HT-29 (cell line): Measurements from ENCODE around the gene MAB21L4. TPM values are rescaled to one million over a fixed set of nuclear protein-coding genes. Genes with fewer than 3 reads are reported as not detected.

Experiments used
- DNase-seq: peaks from one replicate; pipeline ENCODE4 v3.0.0-alpha.2; 2015; ENCODE audit warnings: low spot score
- total RNA-seq: library from RNA; depleted of rRNA; stranded (reverse); fragments of >200 nt; shearing (Covaris generic); gene quantifications from 2 replicates; pipeline ENCODE4 v1.2.3, GENCODE V29; 2014; rRNA removed

MAB21L4 gene
- 20.7 and 24.5 TPM in 2 replicates for total RNA-seq

DNA sequence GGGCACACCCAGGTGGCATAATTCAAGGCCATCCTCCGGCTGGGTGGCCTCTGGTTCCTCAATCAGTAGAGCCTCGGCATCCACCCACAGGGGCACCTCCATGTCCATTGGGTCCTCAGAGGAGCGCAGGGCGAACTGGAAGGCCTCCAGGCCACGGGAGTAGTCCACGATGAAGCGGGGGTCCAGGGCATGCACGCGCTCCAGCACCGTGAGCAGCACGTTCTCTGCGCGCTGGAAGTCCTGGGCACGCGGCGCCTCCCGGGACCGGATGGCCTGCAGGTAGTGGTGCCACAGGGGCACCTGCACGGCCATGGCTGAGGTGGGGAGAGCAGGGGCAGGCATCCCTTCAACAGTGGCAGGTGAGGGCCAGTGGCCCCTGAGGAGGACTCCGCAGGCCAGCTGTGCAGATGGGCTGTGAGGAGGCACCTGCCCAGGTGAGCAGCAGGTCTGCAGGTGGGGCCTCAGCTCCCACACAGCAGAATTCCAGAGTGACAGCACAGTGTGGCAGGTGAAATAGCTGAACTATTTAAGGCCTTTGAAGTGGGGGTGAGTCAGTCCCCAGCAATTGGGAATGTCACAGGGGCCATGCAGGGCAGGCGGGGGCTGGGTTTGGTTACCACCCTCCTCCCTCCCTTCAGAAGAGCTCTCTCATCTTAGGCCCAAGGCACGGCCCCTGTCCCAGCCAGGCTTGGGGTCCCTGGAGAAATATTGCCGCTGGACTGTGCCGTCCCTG lies at the start of gene MAB21L4:
TSS of gene MAB21L4 (minus strand) at position 501 of the 733 bp plus-strand sequence. CDS start at position 342, 159 bp downstream.
- DNase-seq: peak; percentile 59

DNA sequence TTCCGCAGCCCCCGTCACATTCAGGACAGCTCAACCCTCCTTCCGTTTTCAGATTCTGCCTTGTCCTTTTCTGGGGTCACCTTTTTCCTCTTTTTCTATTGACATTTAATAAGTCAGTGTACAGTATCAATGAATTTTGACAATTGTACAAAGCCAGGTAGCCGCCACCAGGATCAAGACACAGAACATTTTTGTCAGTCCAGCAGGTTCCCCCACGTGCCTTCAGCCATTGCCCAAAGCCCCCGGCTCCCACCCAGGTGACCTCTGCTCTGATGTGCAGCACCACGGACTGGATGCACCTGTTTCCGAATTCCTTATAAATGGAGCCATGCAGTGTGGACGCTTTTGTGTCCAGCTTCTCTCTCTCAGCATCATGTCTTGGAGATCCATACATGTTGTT lies 40.1 kb upstream of the MAB21L4 start:
- no peak for DNase-seq

DNA sequence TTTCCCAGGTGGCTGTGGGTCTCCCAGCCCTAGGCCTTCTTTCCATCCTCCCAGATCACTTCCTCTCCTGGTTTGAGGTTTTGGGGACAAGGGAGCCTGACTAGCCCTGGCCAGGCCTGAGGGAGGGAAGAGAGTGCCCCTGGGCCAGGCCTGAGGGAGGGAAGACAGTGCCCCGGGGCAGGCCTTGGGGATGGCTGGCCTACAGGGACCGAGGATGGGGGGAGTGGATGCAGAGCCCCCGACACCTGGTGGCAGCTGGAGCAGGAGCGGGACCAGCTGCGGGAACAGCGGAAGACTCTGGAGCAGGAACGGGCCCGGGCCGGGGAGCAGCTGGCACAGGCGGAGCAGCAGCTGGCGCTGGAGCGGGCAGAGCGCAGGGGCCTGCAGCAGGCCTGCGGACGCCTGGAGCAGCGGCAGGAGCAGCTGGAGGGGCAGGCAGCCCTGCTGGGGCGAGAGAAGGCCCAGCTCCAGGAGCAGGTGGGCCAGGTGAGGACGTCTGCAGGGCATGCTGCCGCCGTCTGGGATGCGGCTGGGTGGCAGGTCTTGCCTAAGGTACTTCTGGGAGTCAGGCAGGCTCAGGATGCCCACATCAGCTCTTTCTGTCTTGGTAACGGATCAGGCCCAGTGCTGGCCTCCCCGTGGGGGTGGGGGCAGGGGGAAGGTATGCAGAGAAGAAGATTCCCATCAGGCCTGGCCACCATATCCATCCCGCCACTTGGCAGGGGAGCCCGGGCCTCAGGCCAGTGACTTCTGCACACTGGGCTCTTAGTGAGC lies 39.3 kb upstream of the MAB21L4 start:
- no peak for DNase-seq

GRCh38 chr2:240934701-240935102 lies 38.7 kb upstream of the MAB21L4 start:
- DNase-seq: no peak

DNA sequence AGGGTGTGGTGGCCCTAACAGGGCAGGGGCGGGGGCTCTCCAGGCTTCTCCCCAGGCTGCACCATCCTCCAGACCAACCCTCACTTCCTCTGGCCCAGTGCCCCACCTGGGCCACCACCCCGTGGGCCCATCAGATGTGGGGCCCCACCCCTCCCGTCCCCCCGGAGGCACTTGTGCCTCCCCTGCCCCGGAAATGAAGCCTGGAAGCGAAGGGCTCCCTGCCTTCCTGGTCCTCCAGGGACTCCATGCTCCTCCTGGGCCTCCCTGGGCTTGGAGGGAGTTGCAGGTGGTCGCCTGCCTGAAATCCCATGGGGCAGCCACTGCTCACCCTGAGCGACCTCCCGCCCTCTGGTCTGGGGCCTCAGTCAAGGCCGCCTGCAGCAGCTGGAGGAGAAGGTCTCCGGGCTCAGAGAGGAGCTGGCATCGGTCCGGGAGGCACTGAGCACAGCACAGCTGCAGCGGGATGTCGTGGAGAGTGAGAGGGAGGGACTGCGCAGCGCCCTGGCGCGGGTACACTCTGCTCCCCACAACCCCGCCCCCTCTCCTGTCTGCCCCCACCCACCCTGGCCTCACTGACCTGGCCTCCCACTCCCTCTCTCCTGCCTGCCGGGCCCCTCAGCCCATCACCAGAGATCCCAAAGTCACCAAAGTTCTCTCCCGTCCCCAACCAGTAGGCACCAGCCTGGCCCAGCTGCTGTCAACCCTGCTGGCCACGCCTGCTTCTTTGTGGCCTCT lies 38.2 kb upstream of the MAB21L4 start:
- DNase-seq: no peak

DNA sequence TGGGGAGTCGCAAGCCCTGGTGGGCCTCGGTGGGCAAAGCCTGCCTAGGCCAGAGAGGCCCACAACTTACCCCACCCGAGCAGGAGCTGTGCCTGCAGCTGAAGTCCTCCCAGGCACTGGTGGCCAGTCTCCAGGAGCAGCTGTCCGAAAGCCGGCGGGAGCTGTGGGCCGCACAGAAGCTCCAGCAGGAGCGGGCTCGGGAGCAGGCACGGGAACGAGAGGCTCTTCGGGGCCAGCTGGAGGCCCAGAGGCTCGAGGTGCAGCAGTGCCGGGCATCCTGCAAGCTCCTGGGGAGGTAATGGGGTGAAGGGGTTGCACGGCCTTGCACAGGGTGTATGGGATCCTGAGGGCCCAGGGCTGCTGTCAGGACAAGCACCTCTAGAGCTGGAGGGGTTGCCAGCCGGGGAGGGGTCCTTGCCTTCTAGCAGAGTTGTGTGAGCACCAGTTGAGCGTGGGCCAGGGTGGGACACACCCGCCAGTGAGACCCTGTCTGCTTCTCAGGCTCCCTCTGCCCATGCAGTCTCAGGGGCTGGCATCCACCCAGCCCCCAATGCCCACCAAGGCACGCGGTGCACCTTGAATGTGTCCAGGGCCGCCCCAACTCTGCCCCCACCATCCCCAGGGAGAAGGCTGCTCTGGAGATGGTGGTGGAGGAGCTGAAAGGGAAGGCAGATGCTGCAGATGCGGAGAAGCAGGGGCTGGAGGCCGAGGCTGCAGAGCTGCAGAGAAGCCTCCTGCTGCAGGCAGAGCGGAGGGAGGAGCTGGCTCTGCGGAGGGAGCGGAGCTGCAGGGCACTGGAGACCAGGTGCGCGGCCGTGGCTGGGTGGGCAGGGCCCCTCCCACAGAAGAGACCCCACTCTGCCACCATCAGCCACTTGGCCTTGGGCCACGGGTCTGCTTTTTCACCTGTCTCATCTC lies 37.4 kb upstream of the MAB21L4 start:
- DNase-seq: no peak

DNA sequence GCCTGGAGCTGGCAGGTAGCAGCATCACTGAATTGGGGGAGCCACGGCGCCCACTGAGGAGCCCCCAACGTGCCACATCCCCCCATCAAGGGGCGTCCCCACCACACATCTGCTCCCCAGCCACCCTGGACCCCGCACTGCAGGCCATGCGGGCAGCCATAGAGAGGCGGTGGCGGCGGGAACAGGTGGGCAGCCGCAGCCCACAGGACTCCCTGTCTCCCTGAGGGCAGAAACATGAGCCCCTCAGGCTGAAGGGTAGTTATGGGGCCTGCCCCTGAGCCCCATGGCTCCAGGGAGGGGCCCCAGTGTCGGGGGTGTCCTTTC lies 36.7 kb upstream of the MAB21L4 start:
- no peak for DNase-seq

DNA sequence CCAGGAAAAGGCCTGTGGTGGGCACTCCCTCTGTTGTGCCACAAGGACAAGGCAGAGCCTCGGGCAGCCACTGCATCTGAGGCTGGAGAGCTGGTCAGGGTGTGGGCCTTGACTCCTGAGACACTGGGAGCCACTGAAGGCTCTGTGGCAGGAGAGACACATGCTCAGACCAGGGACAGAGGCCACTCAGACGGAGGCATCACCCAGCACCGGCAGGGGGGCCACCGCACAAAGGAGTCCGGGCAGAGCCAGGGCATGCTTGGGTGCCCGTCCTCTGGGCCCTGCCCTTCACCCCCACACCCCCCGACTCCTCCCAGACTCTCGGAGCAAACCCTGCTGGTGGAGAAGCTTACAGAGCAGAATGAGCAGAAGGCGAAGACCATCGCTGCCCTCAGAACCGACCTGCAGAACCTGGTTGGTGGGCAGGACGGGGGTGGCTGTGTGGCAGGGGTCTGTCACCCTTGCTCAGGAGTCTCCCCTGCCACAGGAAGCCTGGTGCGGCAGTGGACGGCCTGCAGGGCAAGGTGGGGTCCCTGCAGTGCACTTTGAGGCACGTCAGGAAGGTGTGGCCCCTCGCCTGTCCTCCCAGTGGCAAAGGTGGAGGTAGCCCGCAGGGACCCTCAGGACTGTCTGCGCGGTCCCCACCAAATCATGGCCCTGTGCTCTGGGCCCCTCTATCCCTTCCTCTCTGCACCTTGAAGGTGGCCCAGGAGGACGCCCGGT lies 36.2 kb upstream of the MAB21L4 start:
- no peak for DNase-seq

GRCh38 chr2:240931319-240931949 lies 35.5 kb upstream of the MAB21L4 start:
- no peak for DNase-seq

DNA sequence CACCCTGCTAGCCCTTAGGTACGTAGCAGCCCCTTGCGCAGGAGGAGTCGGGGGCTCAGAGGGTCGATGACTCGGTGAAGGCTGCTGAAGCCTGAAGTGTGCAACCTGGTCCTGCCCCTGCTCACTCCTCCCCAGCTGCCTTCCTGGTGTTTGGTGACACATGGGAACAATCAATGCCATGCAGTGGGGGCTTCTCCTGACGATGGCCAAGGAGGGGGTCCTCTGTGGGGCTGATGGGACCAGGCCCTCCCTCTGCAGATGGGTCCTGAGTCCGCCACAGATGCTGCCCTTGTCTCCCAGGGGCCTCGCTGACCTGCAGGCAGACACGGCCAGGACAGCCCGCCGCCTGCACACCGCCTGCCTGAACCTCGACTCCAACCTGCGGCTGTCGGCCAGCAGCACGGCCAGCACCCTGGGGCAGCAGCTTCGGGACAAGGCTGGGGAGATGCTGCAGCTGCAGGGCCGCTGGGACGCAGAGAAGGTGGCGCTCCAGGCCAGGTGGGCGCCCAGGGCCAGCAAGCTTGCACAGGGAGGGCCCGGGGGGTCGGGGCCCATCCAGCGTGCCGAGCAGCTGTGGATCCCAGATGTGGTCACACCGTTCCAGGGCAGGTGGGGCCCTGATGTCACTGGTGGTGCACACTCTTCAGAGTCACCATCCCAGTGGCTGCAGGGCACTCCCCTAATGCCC lies 34.8 kb upstream of the MAB21L4 start:
- DNase-seq: no peak

- no peak for DNase-seq
Observed at GRCh38 chr2:240930096-240930630, 34.2 kb upstream of the MAB21L4 start.

- no peak for DNase-seq
Observed at GRCh38 chr2:240929364-240930095, 33.6 kb upstream of the MAB21L4 start.

GRCh38 chr2:240928476-240929363 lies 32.8 kb upstream of the MAB21L4 start:
- DNase-seq: no peak

GRCh38 chr2:240927390-240927781 lies 31.4 kb upstream of the MAB21L4 start:
- no peak for DNase-seq

GRCh38 chr2:240926516-240927389 lies 30.8 kb upstream of the MAB21L4 start:
- DNase-seq: no peak
